IPS-18c (cell line): Measurements from ENCODE around the gene SRPK2.
"Not testable (repeated sequence)": the region's sequence is repeated elsewhere in the genome, so short reads cannot be mapped to it uniquely, and the experiment has no call there.

Source experiments
- H3K4me3 ChIP-seq: 2 replicates; pipeline ENCODE4 v1.7.0; 2013; ENCODE audit warnings: low read depth, mild to moderate bottlenecking, low read length, moderate library complexity; ENCODE audit not compliant: insufficient read depth
- H3K9me3 ChIP-seq: one replicate; pipeline ENCODE4 v1.6.1; 2013; ENCODE audit warnings: mild to moderate bottlenecking, low read length, moderate library complexity; ENCODE audit not compliant: control insufficient read depth, insufficient read depth

The SRPK2 gene

DNA sequence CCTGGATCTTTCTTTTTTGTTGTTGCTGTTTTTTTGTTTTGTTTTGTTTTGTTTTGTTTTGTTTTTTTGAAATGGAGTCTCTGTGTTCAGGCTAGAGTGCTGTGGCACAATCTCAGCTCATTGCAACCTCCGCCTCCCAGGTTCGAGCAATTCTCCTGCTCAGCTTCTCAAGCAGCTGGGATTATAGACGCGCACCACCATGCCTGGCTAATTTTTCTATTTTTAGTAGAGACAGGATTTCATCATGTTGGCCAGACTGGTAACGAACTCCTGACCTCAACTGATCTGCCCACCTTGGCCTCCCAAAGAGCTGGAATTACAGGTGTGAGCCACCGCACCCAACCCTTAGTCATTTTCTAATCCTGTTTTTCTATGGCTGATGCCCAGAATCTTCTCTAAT is 94.2 kb downstream of the SRPK2 start:
- not testable (repeated sequence) for H3K4me3 ChIP-seq, H3K9me3 ChIP-seq

DNA sequence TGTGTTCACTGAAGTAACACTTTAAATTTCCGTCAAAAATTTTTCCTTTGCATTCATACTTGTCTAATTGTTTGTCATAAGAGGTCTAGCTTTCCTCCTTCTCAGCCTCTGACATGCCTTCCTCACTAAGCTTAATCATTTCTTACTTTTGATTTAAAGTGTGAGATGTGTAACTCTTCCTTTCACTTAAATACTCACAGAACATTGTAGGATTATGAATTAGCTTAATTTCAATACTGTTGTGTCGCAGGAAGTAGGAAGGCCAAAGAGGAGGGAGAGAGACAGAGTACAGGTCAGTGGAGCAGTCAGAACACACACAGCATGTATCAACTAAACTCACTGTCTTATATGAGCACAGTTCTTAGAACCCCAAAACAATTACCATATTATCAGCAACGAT is 99.0 kb downstream of the SRPK2 start:
- Histone ChIP-seq H3K9me3 (no peaks in the 10 kb centered on the region), H3K4me3 (no peak overlapping the region)

- Histone ChIP-seq H3K4me3 (no peak overlapping the region), H3K9me3 (no peaks in the 10 kb centered on the region)
These were observed 102.3 kb downstream of the SRPK2 start for GRCh38 chr7:105286441-105286840.

DNA sequence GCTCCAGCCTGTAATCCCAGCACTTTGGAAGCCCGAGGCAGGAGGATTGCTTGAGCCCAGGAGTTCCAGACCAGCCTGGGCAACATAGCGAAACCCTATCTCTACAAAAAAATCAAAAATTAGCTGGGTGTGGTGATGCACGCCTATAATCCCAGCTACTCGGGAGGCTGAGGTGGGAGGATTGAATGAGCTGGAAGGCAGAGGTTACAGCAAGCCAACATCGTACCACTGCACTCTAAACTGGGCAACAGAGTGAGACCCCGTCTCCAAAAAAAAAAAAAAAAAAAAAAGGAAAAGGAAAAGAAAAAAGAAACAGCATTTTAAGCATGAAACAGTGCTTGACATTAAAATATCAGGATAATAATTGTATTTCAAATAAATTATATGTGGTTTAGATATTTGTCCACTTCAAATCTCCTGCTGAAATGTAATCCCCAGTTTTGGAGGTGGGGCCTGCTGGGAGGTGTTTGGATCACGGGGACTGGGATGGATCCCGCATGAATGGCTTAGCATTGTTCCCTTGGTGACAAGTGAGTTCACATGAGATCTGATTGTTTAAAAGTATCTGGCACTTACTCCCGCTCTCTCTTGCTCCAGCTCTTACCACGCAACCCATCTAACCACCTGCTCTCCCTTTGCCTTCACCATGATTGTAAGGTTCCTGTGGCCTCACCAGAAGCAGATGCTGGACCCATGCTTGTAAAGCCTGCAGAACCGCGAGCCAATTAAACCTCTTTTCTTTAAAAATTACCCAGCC is 103.4 kb downstream of the SRPK2 start:
- Histone ChIP-seq H3K9me3 (no peaks in the 10 kb centered on the region), H3K4me3 (no peak overlapping the region)

DNA sequence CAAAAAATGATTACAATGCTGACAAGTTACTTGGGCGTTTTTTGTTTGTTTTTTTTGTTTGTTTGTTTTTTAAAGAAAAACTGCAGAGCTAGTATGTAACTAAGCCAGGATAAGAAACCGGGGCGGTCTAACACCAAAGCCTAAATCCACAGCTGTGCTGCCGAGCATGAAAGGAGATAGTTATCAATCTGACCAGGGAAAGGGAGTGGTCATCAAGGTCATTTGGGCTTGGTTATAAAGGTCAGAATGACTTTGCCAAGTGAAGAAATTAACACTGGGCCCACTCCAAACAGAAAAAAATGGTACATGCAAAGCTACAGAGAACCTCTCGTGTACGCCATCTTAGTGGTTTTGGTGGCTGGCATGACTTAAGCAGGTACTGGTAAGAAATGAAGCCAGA is 104.7 kb downstream of the SRPK2 start:
- no peaks in the 10 kb centered on the region for H3K9me3 ChIP-seq

GRCh38 chr7:105281966-105282365 is 106.8 kb downstream of the SRPK2 start:
- Histone ChIP-seq H3K4me3 (no peak overlapping the region), H3K9me3 (no peaks in the 10 kb centered on the region)

More for the DNA sequence above, 104.7 kb downstream of the SRPK2 start:
- no peak overlapping the region for H3K4me3 ChIP-seq

GRCh38 chr7:105279688-105280007 is 109.1 kb downstream of the SRPK2 start:
- Histone ChIP-seq H3K9me3 (no peaks in the 10 kb centered on the region), H3K4me3 (no peak overlapping the region)

GRCh38 chr7:105278973-105279687 is 109.6 kb downstream of the SRPK2 start:
- H3K4me3 ChIP-seq = no peak overlapping the region
- H3K9me3 ChIP-seq = no peaks in the 10 kb centered on the region

DNA sequence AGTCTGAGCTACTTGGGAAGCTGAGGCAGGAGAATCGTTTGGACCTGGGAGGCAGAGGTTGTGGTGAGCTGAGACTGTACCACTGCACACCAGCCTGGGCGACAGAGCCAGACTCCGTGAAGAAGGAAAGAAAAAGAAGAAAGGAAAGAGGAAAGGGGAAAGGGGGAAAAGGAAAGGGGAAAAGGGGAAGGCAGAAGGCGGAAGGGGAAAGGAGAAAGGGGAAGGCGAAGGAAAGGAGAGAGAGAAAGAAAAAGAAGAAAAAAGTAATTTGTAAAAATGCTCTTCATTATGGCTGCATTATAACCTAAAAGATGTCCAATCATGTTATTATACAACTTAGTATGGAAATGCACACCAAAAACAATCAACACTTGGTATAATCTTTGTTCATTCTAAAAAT is 110.2 kb downstream of the SRPK2 start:
- Histone ChIP-seq H3K4me3 (no peak overlapping the region), H3K9me3 (no peaks in the 10 kb centered on the region)

DNA sequence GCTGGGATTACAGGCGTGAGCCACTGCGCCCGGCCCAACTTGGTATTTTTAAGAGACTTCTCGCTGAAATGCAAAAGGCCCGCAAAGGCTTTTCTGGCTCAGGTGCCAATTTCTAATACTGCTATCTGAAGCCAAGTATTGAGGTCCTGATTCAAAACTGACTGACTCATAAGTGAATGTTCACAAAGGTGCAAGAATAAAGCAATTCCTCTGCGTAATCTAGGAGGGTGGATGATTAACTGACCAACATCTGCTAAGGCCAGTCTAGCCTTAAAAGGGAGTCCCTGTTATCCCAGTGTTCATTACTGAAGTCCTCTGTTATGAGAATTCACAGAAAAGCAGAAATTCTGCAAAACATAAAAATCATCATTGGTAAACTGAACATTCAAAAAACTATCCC is 111.4 kb downstream of the SRPK2 start:
- no peak overlapping the region for H3K4me3 ChIP-seq
- no peaks in the 10 kb centered on the region for H3K9me3 ChIP-seq

DNA sequence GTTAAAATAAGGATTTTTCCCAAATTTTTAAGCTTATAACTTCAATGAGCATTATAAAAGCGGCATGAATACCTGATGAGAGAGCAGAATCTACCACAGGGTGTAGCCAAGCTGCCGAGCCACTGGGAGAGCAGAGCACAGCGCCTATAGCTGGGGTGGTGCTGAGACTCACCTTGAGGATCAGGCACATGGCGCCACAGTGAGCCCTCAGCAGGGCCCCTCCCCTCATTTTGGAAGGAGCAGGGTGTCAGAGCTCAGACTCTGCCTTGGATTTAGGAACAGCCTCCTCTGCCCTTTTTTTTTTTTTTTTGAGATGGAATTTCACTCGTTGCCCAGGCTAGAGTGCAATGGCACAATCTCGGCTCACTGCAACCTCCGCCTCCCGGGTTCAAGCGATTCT is 118.6 kb downstream of the SRPK2 start:
- Histone ChIP-seq H3K4me3 (no peak overlapping the region), H3K9me3 (no peaks in the 10 kb centered on the region)

- Histone ChIP-seq H3K9me3 (no peaks in the 10 kb centered on the region), H3K4me3 (no peak overlapping the region)
These were observed 119.3 kb downstream of the SRPK2 start for GRCh38 chr7:105269397-105269796.

DNA sequence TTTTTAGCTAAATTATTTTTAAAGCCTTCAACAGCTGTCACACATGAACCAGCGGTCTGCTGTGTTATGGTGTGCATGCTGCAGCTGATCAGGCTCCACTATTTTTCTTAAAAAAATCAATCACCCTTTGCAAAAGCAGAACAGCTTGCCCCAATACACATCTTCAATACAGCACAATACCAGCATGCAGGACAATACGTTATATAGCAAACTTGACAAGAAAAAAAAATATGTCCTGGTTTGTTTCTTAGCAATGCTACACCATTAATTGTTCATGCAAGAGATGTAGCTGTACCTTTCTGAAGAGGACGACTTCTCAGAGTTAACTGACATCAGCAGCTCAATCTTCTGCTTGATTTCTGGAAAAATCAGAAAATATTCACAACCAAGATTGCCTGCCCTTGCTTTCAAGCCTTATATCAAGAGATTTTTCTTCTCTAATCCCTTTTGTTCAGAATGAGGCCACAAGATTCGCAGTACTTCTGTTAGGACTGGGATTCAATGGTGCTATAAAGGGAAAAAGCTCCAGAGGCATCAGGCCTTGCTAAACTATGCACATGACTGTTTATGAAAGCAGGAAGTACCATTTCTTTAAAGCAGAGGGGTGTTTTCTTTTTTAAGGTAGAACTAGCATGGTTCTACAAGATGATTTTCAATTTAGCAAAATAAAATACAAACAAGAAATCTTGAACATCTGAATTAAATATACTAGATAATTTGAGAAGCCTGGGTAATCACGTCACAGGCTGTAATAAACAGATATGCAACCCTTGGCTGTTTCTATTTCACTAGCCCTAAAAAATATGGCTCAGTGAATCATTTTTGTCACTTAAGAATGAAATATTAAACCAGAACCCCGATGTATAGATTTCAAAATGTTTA is 120.0 kb downstream of the SRPK2 start:
- H3K9me3 ChIP-seq = no peaks in the 10 kb centered on the region
- H3K4me3 ChIP-seq = no peak overlapping the region

DNA sequence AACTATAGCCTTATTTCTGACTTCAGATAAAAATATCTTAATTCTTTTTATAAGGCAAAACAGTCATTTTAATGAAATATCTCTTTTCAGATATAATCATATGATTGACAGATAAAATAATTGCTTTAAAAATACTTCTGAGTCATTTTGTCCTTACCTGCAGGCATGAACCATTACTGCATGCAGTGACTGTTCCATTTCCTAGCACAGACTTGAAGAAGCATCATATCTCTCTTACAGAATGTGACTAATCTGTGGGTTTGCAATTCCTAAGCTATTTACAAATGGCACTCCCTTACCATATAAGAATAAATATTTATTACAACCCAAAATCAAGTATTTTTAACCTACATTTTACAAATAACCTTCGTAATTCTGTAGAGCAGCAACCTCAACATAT is 120.7 kb downstream of the SRPK2 start:
- H3K4me3 ChIP-seq = no peak overlapping the region
- no peaks in the 10 kb centered on the region for H3K9me3 ChIP-seq

GRCh38 chr7:105267244-105267643 is 121.5 kb downstream of the SRPK2 start:
- no peak overlapping the region for H3K4me3 ChIP-seq

DNA sequence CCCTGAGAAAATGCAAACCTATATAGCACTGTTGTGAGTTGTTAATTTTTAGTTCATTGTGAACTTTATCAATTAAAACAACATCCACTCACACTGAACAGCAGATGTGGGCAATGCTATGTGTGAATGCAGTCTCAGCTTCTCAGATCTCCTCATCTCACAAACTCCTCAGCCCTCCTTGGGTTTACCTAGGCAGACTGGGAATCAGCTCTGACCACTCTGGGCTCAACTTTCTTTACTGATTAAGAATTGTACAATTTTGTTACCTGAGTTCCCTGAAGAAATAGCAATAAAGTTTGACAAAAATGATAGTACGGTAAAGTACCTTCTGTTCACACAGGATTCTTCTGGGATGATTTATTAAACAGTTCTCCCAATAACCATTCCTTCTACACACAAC is 124.0 kb downstream of the SRPK2 start:
- H3K4me3 ChIP-seq = no peak overlapping the region

More at GRCh38 chr7:105267244-105267643, 121.5 kb downstream of the SRPK2 start:
- H3K9me3 ChIP-seq = no peaks in the 10 kb centered on the region

GRCh38 chr7:105261689-105262088 is 127.0 kb downstream of the SRPK2 start:
- Histone ChIP-seq H3K4me3 (no peak overlapping the region), H3K9me3 (no peaks in the 10 kb centered on the region)

More for the DNA sequence above, 124.0 kb downstream of the SRPK2 start:
- no peaks in the 10 kb centered on the region for H3K9me3 ChIP-seq
